Nephron (organoid): ENCODE data around the gene MLST8.

ENCODE experiments used
- H3K27ac Mint-ChIP-seq, 3 experiments: 2 replicates each; pipeline ENCODE4 v1.8.0; 2020; ENCODE audit warnings: mixed read lengths in 3 of 3, mild to moderate bottlenecking in 2 of 3, moderate library complexity in 1 of 3
- H3K27me3 Mint-ChIP-seq: 2 replicates; pipeline ENCODE4 v1.8.0; 2021; ENCODE audit warnings: low read depth, mild to moderate bottlenecking, moderate library complexity, mixed read lengths
- H3K36me3 Mint-ChIP-seq: 2 replicates; pipeline ENCODE4 v1.8.0; 2020; ENCODE audit warnings: low read depth, mixed read lengths
- H3K4me1 Mint-ChIP-seq: 2 replicates; pipeline ENCODE4 v1.8.0; 2020; ENCODE audit warnings: mixed read lengths
- H3K4me3 Mint-ChIP-seq, 3 experiments: 2 replicates each; pipeline ENCODE4 v1.8.0; 2020; ENCODE audit warnings: mild to moderate bottlenecking in 3 of 3, mixed read lengths in 3 of 3, moderate library complexity in 2 of 3
- H3K9me3 Mint-ChIP-seq: 2 replicates; pipeline ENCODE4 v1.8.0; 2020; ENCODE audit warnings: mixed read lengths
- TF ChIP-seq, protein P1 (sequence below), 3 experiments: fragments of 200-600 bp; sonication (generic); IDR thresholded peaks; one replicate each; pipeline ENCODE4 v1.5.0; 2021; ENCODE audit warnings: antibody characterized with exemption in 3 of 3; ENCODE audit not compliant: unreplicated experiment in 3 of 3

Gene MLST8

DNA sequence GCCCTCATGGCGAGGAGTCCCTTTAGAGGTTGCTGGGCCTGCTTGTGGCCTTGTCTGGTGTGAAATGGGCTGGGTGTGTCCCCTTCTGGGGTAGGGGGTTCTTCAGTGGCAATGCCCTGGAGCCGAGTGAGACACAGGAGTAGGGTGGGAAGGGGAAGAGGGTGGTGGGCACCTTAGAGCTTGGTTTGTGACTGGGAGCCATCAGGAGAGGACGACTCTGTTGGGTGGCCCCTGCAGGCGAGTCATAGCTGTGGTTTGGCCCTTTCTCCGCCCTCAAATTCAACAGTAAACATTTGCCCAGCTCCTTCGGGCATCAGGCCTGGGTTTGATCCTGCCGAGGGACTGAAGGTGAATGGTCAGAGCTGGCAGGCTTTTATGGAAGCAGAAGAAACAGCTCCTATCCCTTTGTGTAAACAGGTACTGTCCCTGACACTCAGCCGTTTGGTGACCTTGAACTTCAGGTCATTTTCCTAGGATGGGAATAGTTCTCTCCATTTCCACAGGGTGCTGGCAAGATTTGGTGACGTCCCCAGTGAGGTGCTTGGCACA, 21.1 kb downstream of the MLST8 start:
- H3K27ac Mint-ChIP-seq = no peak overlapping the region
- H3K4me1 Mint-ChIP-seq = no peaks in the 10 kb centered on the region
- H3K9me3 Mint-ChIP-seq = no peaks in the 10 kb centered on the region
- peak overlapping the region; percentile 42 to 74 (median 72) for H3K4me3 Mint-ChIP-seq
- TF ChIP-seq, protein P1, sequence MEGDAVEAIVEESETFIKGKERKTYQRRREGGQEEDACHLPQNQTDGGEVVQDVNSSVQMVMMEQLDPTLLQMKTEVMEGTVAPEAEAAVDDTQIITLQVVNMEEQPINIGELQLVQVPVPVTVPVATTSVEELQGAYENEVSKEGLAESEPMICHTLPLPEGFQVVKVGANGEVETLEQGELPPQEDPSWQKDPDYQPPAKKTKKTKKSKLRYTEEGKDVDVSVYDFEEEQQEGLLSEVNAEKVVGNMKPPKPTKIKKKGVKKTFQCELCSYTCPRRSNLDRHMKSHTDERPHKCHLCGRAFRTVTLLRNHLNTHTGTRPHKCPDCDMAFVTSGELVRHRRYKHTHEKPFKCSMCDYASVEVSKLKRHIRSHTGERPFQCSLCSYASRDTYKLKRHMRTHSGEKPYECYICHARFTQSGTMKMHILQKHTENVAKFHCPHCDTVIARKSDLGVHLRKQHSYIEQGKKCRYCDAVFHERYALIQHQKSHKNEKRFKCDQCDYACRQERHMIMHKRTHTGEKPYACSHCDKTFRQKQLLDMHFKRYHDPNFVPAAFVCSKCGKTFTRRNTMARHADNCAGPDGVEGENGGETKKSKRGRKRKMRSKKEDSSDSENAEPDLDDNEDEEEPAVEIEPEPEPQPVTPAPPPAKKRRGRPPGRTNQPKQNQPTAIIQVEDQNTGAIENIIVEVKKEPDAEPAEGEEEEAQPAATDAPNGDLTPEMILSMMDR (IDR thresholded peaks at IDR 0.05; ENCODE audit: unreplicated experiment in 3 of 3) = no peak
- H3K27me3 Mint-ChIP-seq = no peaks in the 10 kb centered on the region
- peaks cover 4% of the 10 kb centered on the region for H3K36me3 Mint-ChIP-seq

DNA sequence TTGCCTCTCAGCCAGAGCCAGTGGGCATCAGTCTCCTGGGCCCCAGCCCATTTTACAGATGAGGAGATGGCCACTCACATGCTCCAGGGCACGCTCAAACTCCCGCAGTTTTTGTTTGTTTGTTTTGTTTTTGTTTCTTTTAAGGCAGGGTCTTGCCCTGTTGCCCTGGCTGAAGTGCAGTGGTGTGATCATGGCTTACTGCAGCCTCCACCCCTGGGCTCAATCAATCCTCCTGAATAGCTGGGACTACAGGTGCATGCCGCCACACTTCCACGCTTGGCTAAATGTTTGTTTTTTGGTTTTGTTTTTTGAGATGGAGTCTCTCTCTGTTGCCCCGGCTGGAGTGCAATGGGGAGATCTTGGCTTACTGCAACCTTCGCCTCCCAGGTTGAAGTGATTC, 21.7 kb downstream of the MLST8 start:
- Mint-ChIP-seq H3K27me3 (no peaks in the 10 kb centered on the region), H3K27ac (no peak overlapping the region), H3K4me3 (peak overlapping the region; percentile 42 to 74 (median 59)), H3K4me1 (no peaks in the 10 kb centered on the region), H3K9me3 (no peaks in the 10 kb centered on the region), H3K36me3 (peaks cover 4% of the 10 kb centered on the region)
- TF ChIP-seq, protein P1 (IDR thresholded peaks at IDR 0.05; ENCODE audit: unreplicated experiment in 3 of 3) = no peak

DNA sequence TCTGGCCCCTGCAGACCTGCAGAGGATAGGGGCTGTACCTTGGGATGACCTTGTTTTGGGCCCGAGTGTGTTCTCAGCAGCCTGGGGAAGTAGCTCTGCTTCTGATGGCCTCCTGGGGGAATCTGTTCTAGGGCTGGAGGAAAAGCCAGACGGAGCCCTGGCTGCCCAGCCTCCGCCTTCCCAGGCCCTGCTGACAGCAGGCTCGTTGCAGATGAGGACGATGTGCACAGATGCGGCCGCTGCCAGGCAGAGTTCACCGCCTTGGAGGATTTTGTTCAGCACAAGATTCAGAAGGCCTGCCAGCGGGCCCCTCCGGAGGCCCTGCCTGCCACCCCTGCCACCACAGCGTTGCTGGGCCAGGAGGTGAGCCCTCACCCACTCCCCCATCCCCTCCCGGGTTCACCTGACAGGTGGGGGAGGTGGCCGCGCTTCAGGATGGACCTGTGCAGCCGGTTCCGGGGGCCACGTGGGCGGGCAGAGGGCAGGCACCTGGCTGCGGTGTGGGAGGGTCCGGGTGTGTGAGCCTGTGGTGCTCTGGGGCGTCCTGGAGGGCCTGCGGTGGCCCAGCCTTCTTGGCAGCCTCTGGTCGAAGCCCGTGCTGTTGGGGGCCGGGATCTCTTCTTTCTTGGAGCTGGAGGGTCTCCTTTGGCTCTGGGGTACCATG, 23.0 kb downstream of the MLST8 start:
- H3K9me3 Mint-ChIP-seq = no peaks in the 10 kb centered on the region
- H3K27ac Mint-ChIP-seq = no peak overlapping the region
- H3K4me3 Mint-ChIP-seq = no peak overlapping the region
- H3K27me3 Mint-ChIP-seq = no peaks in the 10 kb centered on the region
- H3K4me1 Mint-ChIP-seq = no peaks in the 10 kb centered on the region
- peaks cover 4% of the 10 kb centered on the region for H3K36me3 Mint-ChIP-seq
- TF ChIP-seq, protein P1 (IDR thresholded peaks at IDR 0.05; ENCODE audit: unreplicated experiment in 3 of 3) = no peak

DNA sequence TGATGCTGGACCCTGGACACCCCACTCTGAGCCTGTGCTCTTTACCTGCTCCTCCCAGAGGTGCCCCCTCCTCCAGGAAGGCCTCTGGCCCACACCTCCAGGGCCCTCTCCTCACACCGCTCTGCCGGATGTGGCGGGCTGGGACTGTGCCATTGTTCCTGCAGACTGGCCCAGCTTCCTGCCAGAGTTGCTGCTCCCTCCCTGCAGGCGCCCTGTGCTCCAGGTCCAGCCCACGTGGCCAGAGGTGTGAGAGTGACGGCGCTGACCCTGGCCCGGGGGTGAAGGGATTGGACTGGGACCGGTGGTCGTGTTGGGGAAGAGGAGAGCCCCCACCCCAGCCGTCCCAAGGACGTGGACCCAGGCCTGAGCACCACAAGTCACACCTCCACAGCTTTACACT, 23.8 kb downstream of the MLST8 start:
- TF ChIP-seq, protein P1 (IDR thresholded peaks at IDR 0.05; ENCODE audit: unreplicated experiment in 3 of 3) = no peak
- Mint-ChIP-seq H3K4me1 (no peaks in the 10 kb centered on the region), H3K27me3 (no peaks in the 10 kb centered on the region), H3K4me3 (no peak overlapping the region), H3K27ac (no peak overlapping the region), H3K36me3 (peaks cover 4% of the 10 kb centered on the region), H3K9me3 (no peaks in the 10 kb centered on the region)

DNA sequence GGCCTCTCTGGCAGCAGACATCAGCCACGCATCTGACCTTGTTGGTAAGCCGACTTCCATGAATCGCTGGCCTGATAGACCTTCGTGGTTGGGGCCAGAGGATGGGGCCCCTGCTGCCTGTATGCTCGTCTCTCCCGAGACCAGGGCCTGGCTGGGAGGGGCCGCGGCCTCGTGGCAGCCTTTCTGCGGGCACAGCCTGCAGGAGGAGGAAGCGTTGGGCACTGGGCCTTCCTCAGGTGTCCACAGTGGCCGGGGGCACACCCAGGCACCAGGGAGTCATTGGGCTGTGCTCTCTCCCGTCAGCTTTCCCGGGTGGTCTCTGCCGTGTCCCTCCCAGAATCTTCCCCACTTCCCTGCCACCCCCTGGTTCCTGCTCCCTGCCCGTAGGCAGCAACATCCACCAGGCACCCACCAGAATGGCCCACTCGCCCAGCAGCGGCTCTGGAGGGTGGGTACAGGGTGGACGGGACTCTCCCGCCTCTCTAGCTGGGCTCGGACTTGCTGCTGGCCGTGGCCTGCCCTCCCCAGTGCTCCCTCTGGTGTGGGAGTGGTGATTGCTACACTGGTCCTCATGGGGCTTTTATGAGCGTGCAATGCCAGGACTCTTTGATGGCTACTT, 24.5 kb downstream of the MLST8 start:
- TF ChIP-seq, protein P1 (IDR thresholded peaks at IDR 0.05; ENCODE audit: unreplicated experiment in 3 of 3) = no peak
- Mint-ChIP-seq H3K27me3 (no peaks in the 10 kb centered on the region), H3K4me1 (no peaks in the 10 kb centered on the region), H3K9me3 (no peaks in the 10 kb centered on the region), H3K36me3 (peaks cover 4% of the 10 kb centered on the region), H3K4me3 (no peak overlapping the region), H3K27ac (no peak overlapping the region)
